ENCODE results near the gene OST4.
A peak's percentile ranks its signal among the peaks of the same experiment; 100 is the strongest.

DNA sequence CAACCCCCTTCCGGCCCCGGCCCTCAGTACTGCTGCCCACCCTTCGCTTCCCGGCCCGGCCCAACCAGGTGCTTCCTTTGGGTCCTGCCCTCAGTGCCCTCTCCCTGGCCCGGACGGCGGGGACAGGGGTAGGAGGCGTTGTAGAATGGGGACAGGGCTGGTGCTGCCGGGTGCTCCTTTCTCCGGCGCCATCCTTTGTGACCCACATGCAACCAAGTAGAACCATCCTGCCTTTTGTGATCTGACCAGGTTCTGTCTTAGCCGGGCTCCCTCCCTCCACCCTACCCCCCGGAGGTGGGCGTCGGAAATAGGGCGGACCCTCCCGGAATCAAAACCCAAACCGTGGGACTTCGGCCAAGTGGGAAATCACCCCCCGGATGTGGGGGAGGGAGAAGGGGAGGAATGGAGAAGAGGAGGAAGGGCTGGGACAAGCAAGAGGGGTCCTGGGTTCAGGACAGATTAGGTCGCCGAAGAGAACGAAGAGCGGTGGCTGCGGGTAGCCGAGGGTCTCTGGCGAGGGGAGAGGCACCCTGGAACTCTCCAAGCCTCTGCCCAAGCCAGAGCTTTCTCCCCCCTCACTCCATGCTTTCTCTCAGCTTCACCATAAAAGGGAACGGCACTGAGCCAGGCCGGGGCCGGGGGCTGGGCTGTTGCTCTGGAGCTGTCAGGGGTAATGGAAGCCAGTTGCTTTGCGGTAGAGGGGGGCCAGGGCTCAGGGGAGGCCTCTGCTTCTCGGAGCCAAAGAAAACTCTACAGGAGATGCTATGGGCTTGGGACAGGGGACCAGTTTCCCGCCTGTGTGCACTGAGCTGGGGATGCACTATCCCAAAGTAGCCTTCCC is 756 bp upstream of the OST4 start:
- TF ChIP-seq POLR2AphosphoS5 (IDR thresholded peaks at IDR 0.05) = peak; percentile 54 to 85 (median 59)
- no peak for TF ChIP-seq POLR2A (IDR thresholded peaks at IDR 0.05)
- TF ChIP-seq, protein P1, sequence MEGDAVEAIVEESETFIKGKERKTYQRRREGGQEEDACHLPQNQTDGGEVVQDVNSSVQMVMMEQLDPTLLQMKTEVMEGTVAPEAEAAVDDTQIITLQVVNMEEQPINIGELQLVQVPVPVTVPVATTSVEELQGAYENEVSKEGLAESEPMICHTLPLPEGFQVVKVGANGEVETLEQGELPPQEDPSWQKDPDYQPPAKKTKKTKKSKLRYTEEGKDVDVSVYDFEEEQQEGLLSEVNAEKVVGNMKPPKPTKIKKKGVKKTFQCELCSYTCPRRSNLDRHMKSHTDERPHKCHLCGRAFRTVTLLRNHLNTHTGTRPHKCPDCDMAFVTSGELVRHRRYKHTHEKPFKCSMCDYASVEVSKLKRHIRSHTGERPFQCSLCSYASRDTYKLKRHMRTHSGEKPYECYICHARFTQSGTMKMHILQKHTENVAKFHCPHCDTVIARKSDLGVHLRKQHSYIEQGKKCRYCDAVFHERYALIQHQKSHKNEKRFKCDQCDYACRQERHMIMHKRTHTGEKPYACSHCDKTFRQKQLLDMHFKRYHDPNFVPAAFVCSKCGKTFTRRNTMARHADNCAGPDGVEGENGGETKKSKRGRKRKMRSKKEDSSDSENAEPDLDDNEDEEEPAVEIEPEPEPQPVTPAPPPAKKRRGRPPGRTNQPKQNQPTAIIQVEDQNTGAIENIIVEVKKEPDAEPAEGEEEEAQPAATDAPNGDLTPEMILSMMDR (IDR thresholded peaks at IDR 0.05) = no peak
